Suprapubic skin (tissue), 4 donors: Measurements from ENCODE around the gene ZNF444. TPM values are rescaled to one million over a fixed set of nuclear protein-coding genes. Genes with fewer than 3 reads are reported as not detected.

ENCODE experiments used
- DNase-seq, 2 donors: peaks; one replicate each; pipeline ENCODE4 v3.0.0-alpha.2; 2019; ENCODE audit warnings: low spot score in 2 of 2
- H3K27ac ChIP-seq: fragments of 200-600 bp; sonication (generic); one replicate; pipeline ENCODE4 v1.5.1; 2019
- H3K27me3 ChIP-seq: fragments of 200-600 bp; sonication (generic); one replicate; pipeline ENCODE4 v1.5.1; 2019
- H3K36me3 ChIP-seq: fragments of 200-600 bp; sonication (generic); one replicate; pipeline ENCODE4 v1.5.1; 2019
- H3K4me1 ChIP-seq: fragments of 200-600 bp; sonication (generic); one replicate; pipeline ENCODE4 v1.5.1; 2019
- H3K4me3 ChIP-seq: fragments of 200-600 bp; sonication (generic); one replicate; pipeline ENCODE4 v1.5.1; 2019; ENCODE audit warnings: mild to moderate bottlenecking
- H3K9me3 ChIP-seq: fragments of 200-600 bp; sonication (generic); one replicate; pipeline ENCODE4 v1.5.1; 2019
- CTCF ChIP-seq, 2 donors: fragments of 200-600 bp in 1 of 2; fragments of 450-650 bp in 1 of 2; sonication (generic) in 1 of 2; IDR thresholded peaks; one replicate each; pipeline ENCODE4 v1.5.1; 2016 to 2019; ENCODE audit warnings: antibody characterized with exemption in 2 of 2, mild to moderate bottlenecking in 1 of 2, moderate library complexity in 1 of 2
- EP300 ChIP-seq: sonication (generic); formaldehyde crosslinking; IDR thresholded peaks from one replicate; pipeline ENCODE4 v1.6.1; 2017; ENCODE audit warnings: antibody characterized with exemption
- POLR2A ChIP-seq, 2 donors: fragments of 450-650 bp; IDR thresholded peaks; one replicate each; pipeline ENCODE4 v1.6.1; 2017; ENCODE audit warnings: antibody characterized with exemption in 2 of 2, mild to moderate bottlenecking in 2 of 2, moderate library complexity in 2 of 2
- POLR2AphosphoS5 ChIP-seq, 3 donors: sonication (generic); formaldehyde crosslinking; IDR thresholded peaks; one replicate each; pipeline ENCODE4 v1.6.1; 2017; ENCODE audit warnings: antibody characterized with exemption in 3 of 3
- WGBS: methylation state at CpG from one replicate; pipeline ENCODE4 v1.1.5; 2018; 5-methylcytosine and 5-hydroxymethylcytosine counted together
- total RNA-seq, 4 donors: library from RNA; depleted of rRNA; stranded (reverse); fragments of >200 nt; gene quantifications; one replicate each; pipeline ENCODE4 v1.1.0, GENCODE V29; 2016

Gene ZNF444
- total RNA-seq = 10 to 100 TPM; 12.9 to 34.8 (median 21.2) TPM

GRCh38 chr19:56140583-56141416 lies at the start of gene ZNF444:
TSS of gene ZNF444 (plus strand) at chr19:56141287. CDS start at chr19:56146912, 5,625 bp downstream.
- peak within 1 kb of the TSS; percentile 63 for H3K4me3 ChIP-seq
- TF ChIP-seq EP300 (no peak), POLR2A (IDR thresholded peaks at IDR 0.05) (peak in 1 of 2 donors; percentile 16), POLR2AphosphoS5 (IDR thresholded peaks at IDR 0.05) (peak; percentile 66 to 98 (median 93))
- H3K36me3 ChIP-seq = no peaks in the 10 kb centered on the region
- peaks cover 30% of the 10 kb centered on the region for H3K4me1 ChIP-seq
- H3K27ac ChIP-seq = peak within 1 kb of the TSS; percentile 85
- no peaks in the 10 kb centered on the region for H3K27me3 ChIP-seq
- peak; percentile 99 to 100 for DNase-seq
- H3K9me3 ChIP-seq = no peaks in the 10 kb centered on the region
- WGBS = 1% methylated on average over 43 of the region's 56 CpGs

GRCh38 chr19:56091751-56092546 lies 49.1 kb upstream of the ZNF444 start:
- 82% methylated on average over 38 of the region's 38 CpGs for WGBS
- Histone ChIP-seq H3K27me3 (no peaks in the 10 kb centered on the region), H3K4me3 (peak overlapping the region; percentile 24), H3K36me3 (peaks cover 31% of the 10 kb centered on the region), H3K27ac (peak overlapping the region; percentile 80), H3K4me1 (peaks cover 17% of the 10 kb centered on the region), H3K9me3 (no peaks in the 10 kb centered on the region)
- DNase-seq = peak in 1 of 2 donors; percentile 40
- TF ChIP-seq CTCF (IDR thresholded peaks at IDR 0.05) (no peak), POLR2A (IDR thresholded peaks at IDR 0.05) (no peak), POLR2AphosphoS5 (IDR thresholded peaks at IDR 0.05) (no peak), EP300 (no peak)

GRCh38 chr19:56092685-56093631 lies 48.1 kb upstream of the ZNF444 start:
- DNase-seq = peak in 1 of 2 donors; percentile 33
- Histone ChIP-seq H3K27me3 (no peaks in the 10 kb centered on the region), H3K4me3 (no peak overlapping the region), H3K9me3 (no peaks in the 10 kb centered on the region), H3K4me1 (peaks cover 17% of the 10 kb centered on the region), H3K36me3 (peaks cover 33% of the 10 kb centered on the region), H3K27ac (no peak overlapping the region)
- no peak for TF ChIP-seq POLR2AphosphoS5 (IDR thresholded peaks at IDR 0.05)
- TF ChIP-seq EP300 = no peak
- no peak for TF ChIP-seq POLR2A (IDR thresholded peaks at IDR 0.05)
- TF ChIP-seq CTCF (IDR thresholded peaks at IDR 0.05) = no peak
- 96% methylated on average over 32 of the region's 32 CpGs for WGBS

- peaks cover 25% of the 10 kb centered on the region for H3K36me3 ChIP-seq
- no peaks in the 10 kb centered on the region for H3K27me3 ChIP-seq
- 93% methylated on average over 9 of the region's 9 CpGs for WGBS
- H3K9me3 ChIP-seq = no peaks in the 10 kb centered on the region
- no peak for DNase-seq
- peaks cover 17% of the 10 kb centered on the region for H3K4me1 ChIP-seq
- H3K27ac ChIP-seq = no peak overlapping the region
- H3K4me3 ChIP-seq = no peak overlapping the region
- TF ChIP-seq POLR2AphosphoS5 (IDR thresholded peaks at IDR 0.05) (no peak), EP300 (no peak)
Measured at GRCh38 chr19:56094449-56094848, 46.6 kb upstream of the ZNF444 start.

GRCh38 chr19:56096665-56097064 lies 44.4 kb upstream of the ZNF444 start:
- peaks cover 41% of the 10 kb centered on the region for H3K36me3 ChIP-seq
- no peak overlapping the region for H3K27ac ChIP-seq
- H3K4me1 ChIP-seq = no peaks in the 10 kb centered on the region
- no peak overlapping the region for H3K4me3 ChIP-seq
- DNase-seq = no peak
- WGBS = 85% methylated on average over 13 of the region's 13 CpGs
- no peaks in the 10 kb centered on the region for H3K27me3 ChIP-seq
- H3K9me3 ChIP-seq = no peaks in the 10 kb centered on the region
- TF ChIP-seq POLR2AphosphoS5 (IDR thresholded peaks at IDR 0.05) (no peak), EP300 (no peak), CTCF (IDR thresholded peaks at IDR 0.05) (no peak), POLR2A (IDR thresholded peaks at IDR 0.05) (no peak)
